GM18505 (cell line): ENCODE results near the gene PDC.

Source experiments
- ATAC-seq: cut with Tn5 transposase; IDR thresholded peaks from one replicate; pipeline ENCODE4 v1.9.1; 2021; ENCODE audit not compliant: unreplicated experiment
- POLR2A ChIP-seq: IDR thresholded peaks from 4 replicates; pipeline ENCODE4 v1.6.1; 2011; ENCODE audit warnings: borderline replicate concordance; ENCODE audit not compliant: insufficient read depth, insufficient read length; ENCODE audit errors: extremely low read depth

PDC gene

GRCh38 chr1:186461014-186461413 lies at the start of gene PDC:
PDC (minus strand) TSS chr1:186461114; CDS start chr1:186449459, 11,655 bp downstream.
- no peak for ATAC-seq
- TF ChIP-seq POLR2A = no peak

GRCh38 chr1:186503190-186503589 lies 42.3 kb upstream of the PDC start:
- ATAC-seq = no peak
- no peak for TF ChIP-seq POLR2A

- no peak for TF ChIP-seq POLR2A
- peak; percentile 72 for ATAC-seq
These were observed 41.2 kb upstream of the PDC start for GRCh38 chr1:186502087-186502486.

- TF ChIP-seq POLR2A = no peak
- ATAC-seq = no peak
These were observed 39.9 kb upstream of the PDC start for GRCh38 chr1:186500804-186501203.

GRCh38 chr1:186499571-186499970 lies 38.7 kb upstream of the PDC start:
- ATAC-seq = no peak
- no peak for TF ChIP-seq POLR2A

- no peak for TF ChIP-seq POLR2A
- ATAC-seq = no peak
These were observed 37.9 kb upstream of the PDC start for GRCh38 chr1:186498695-186499389.

GRCh38 chr1:186498071-186498470 lies 37.2 kb upstream of the PDC start:
- no peak for ATAC-seq

GRCh38 chr1:186497651-186498050 lies 36.7 kb upstream of the PDC start:
- no peak for TF ChIP-seq POLR2A
- no peak for ATAC-seq

More at GRCh38 chr1:186498071-186498470, 37.2 kb upstream of the PDC start:
- no peak for TF ChIP-seq POLR2A

GRCh38 chr1:186496171-186496851 lies 35.4 kb upstream of the PDC start:
- ATAC-seq = no peak
- no peak for TF ChIP-seq POLR2A

GRCh38 chr1:186494832-186495271 lies 33.9 kb upstream of the PDC start:
- no peak for TF ChIP-seq POLR2A
- peak; percentile 69 for ATAC-seq

- no peak for ATAC-seq
- no peak for TF ChIP-seq POLR2A
These were observed 31.8 kb upstream of the PDC start for GRCh38 chr1:186492531-186493291.

GRCh38 chr1:186491336-186491735 lies 30.4 kb upstream of the PDC start:
- no peak for TF ChIP-seq POLR2A

GRCh38 chr1:186487163-186487562 lies 26.2 kb upstream of the PDC start:
- no peak for ATAC-seq

More at GRCh38 chr1:186491336-186491735, 30.4 kb upstream of the PDC start:
- ATAC-seq = no peak

More at GRCh38 chr1:186487163-186487562, 26.2 kb upstream of the PDC start:
- TF ChIP-seq POLR2A = no peak
